Measurements from ENCODE around the gene LSR. TPM values are rescaled to one million over a fixed set of nuclear protein-coding genes. Genes with fewer than 3 reads are reported as not detected.

Gene LSR
- total RNA-seq, 1 donor from 2014 or later, result 97.1 TPM

GRCh38 chr19:35225951-35226350 is 22.9 kb upstream of the LSR start:
- TF ChIP-seq CTCF (conservative IDR thresholded peaks at IDR 0.05; ENCODE audit: low read depth, low read length), result no peak
- DNase-seq (ENCODE audit: low read depth), result no peak
- no peak overlapping the region for H3K4me3 ChIP-seq (ENCODE audit: low read depth, low read length)

- DNase-seq (ENCODE audit: low read depth), result no peak
- H3K4me3 ChIP-seq (ENCODE audit: low read depth, low read length), result no peak overlapping the region
- no peak for TF ChIP-seq CTCF (conservative IDR thresholded peaks at IDR 0.05; ENCODE audit: low read depth, low read length)
These were observed 22.1 kb upstream of the LSR start for GRCh38 chr19:35226748-35227147.

- H3K4me3 ChIP-seq (ENCODE audit: low read depth, low read length), result no peak within 1 kb of the TSS
- TF ChIP-seq CTCF (conservative IDR thresholded peaks at IDR 0.05; ENCODE audit: low read depth, low read length), result no peak
- no peak for DNase-seq (ENCODE audit: low read depth)
These were observed 20.4 kb upstream of the LSR start, which contains the start of gene FAM187B for GRCh38 chr19:35228177-35228930. TSS of gene FAM187B (minus strand) at chr19:35228739. CDS start at chr19:35228680, 59 bp downstream.

- H3K4me3 ChIP-seq (ENCODE audit: low read depth, low read length), result no peak overlapping the region
- no peak for DNase-seq (ENCODE audit: low read depth)
- no peak for TF ChIP-seq CTCF (conservative IDR thresholded peaks at IDR 0.05; ENCODE audit: low read depth, low read length)
These were observed 19.2 kb upstream of the LSR start for GRCh38 chr19:35229601-35230000.

- TF ChIP-seq CTCF (conservative IDR thresholded peaks at IDR 0.05; ENCODE audit: low read depth, low read length), result no peak
- DNase-seq (ENCODE audit: low read depth), result no peak
- no peak overlapping the region for H3K4me3 ChIP-seq (ENCODE audit: low read depth, low read length)
These were observed 16.7 kb upstream of the LSR start for GRCh38 chr19:35231956-35232645.

GRCh38 chr19:35232912-35233311 is 15.9 kb upstream of the LSR start:
- TF ChIP-seq CTCF (conservative IDR thresholded peaks at IDR 0.05; ENCODE audit: low read depth, low read length), result no peak
- no peak for DNase-seq (ENCODE audit: low read depth)
- no peak overlapping the region for H3K4me3 ChIP-seq (ENCODE audit: low read depth, low read length)

All from epithelial cell of proximal tubule (primary cell).